HCT116 (cell line): Measurements from ENCODE around the gene SLC5A1. TPM values are rescaled to one million over a fixed set of nuclear protein-coding genes. Genes with fewer than 3 reads are reported as not detected.

Experiments
- ATAC-seq: fragments of 200-7000 bp; cut with Tn5 transposase; 2 replicates; pipeline ENCODE4 v1.9.1; 2020; ENCODE audit warnings: mild to moderate bottlenecking, moderate library complexity
- BruUV-seq: library from RNA; stranded (reverse); fragments of 400-500 nt; replicated peaks from 2 replicates; lab custom pipeline; 2021; lab: Mats Ljungman, UMichigan
- CTCF ChIA-PET: fragments of 300-600 bp; sonication (Branson Sonifier 250); formaldehyde crosslinking; loops from one replicate; lab custom pipeline; 2021; ENCODE audit warnings: antibody characterized with exemption; lab: Charles Lee
- POLR2A ChIA-PET: fragments of 300-600, 350-600 bp; sonication (Branson Sonifier 250); formaldehyde crosslinking; loops from one replicate; lab custom pipeline; 2021; ENCODE audit warnings: antibody characterized with exemption; lab: Charles Lee
- RAD21 ChIA-PET, 2 experiments: fragments of 300-600 bp; sonication (Branson Sonifier 250); formaldehyde crosslinking; loops; one replicate each; lab custom pipeline; 2023; ENCODE audit warnings: low total read pairs in 2 of 2; ENCODE audit not compliant: uncharacterized antibody in 2 of 2, unreplicated experiment in 2 of 2, low non-redundant PET in 1 of 2; lab: Charles Lee
- DNase-seq: peaks from one replicate; pipeline ENCODE4 v3.0.0-alpha.2; 2010; ENCODE audit warnings: low read depth, low spot score
- H2AFZ ChIP-seq: fragments of 200-600 bp; shearing (Covaris generic), sonication (generic); 2 replicates; pipeline ENCODE4 v1.6.1; 2017; ENCODE audit warnings: low read depth, mixed run types, mixed read lengths, antibody characterized with exemption, low read length; ENCODE audit not compliant: poor library complexity, severe bottlenecking
- H3K27ac ChIP-seq: 2 replicates; pipeline ENCODE4 v1.5.1; 2012; ENCODE audit warnings: low read depth, low read length
- H3K27me3 ChIP-seq: fragments of 200-600 bp; sonication (generic); 2 replicates; pipeline ENCODE4 v1.6.1; 2016; ENCODE audit warnings: mixed run types, low read length, mixed read lengths; ENCODE audit not compliant: insufficient read depth
- H3K36me3 ChIP-seq, 2 experiments: fragments of 200-500 bp in 1 of 2; fragments of 200-600 bp in 1 of 2; sonication (Bioruptor generic) in 1 of 2; sonication (generic) in 1 of 2; 2 replicates each; pipeline versions ENCODE4 v1.5.1 to v1.6.1; 2014 to 2016; ENCODE audit warnings: low read length in 2 of 2, inconsistent platforms in 1 of 2, mixed read lengths in 1 of 2, mixed run types in 1 of 2; ENCODE audit not compliant: insufficient read depth in 2 of 2, control insufficient read depth in 1 of 2
- H3K4me1 ChIP-seq, 2 experiments: fragments of 200-600 bp in 1 of 2; sonication (generic) in 1 of 2; 2 replicates each; pipeline versions ENCODE4 v1.5.1 to v1.6.1; 2012 to 2017; ENCODE audit warnings: low read length in 2 of 2, inconsistent platforms in 1 of 2, mild to moderate bottlenecking in 1 of 2, mixed read lengths in 1 of 2, mixed run types in 1 of 2, moderate library complexity in 1 of 2; ENCODE audit not compliant: insufficient read depth in 2 of 2, control insufficient read depth in 1 of 2
- H3K4me2 ChIP-seq: fragments of 200-600 bp; sonication (generic); 2 replicates; pipeline ENCODE4 v1.6.1; 2017; ENCODE audit warnings: mixed run types, low read length, mixed read lengths
- H3K4me3 ChIP-seq, 2 experiments: fragments of 200-600 bp in 1 of 2; sonication (generic) in 1 of 2; replicated peaks in 1 of 2; 2 replicates each; pipeline ENCODE4 v1.5.1; 2011 to 2016; ENCODE audit warnings: low read length in 2 of 2, control low read depth in 1 of 2, low read depth in 1 of 2, mild to moderate bottlenecking in 1 of 2, mixed read lengths in 1 of 2, mixed run types in 1 of 2
- H3K79me2 ChIP-seq: fragments of 200-600 bp; sonication (generic); 2 replicates; pipeline ENCODE4 v1.6.1; 2017; ENCODE audit warnings: mild to moderate bottlenecking, mixed run types, low read length, moderate library complexity, mixed read lengths; ENCODE audit not compliant: insufficient read depth
- H3K9ac ChIP-seq: fragments of 200-600 bp; sonication (generic); 2 replicates; pipeline ENCODE4 v1.6.1; 2016; ENCODE audit warnings: low read length, mixed read lengths
- H3K9me2 ChIP-seq: fragments of 200-600 bp; sonication (generic), shearing (Covaris generic); 2 replicates; pipeline ENCODE4 v1.6.1; 2017; ENCODE audit warnings: mixed run types, mild to moderate bottlenecking, moderate library complexity; ENCODE audit not compliant: insufficient read depth
- H3K9me3 ChIP-seq, 2 experiments: fragments of 200-500 bp in 1 of 2; fragments of 200-600 bp in 1 of 2; sonication (Bioruptor generic) in 1 of 2; sonication (generic) in 1 of 2; 2 replicates each; pipeline ENCODE4 v1.6.1; 2014 to 2017; ENCODE audit warnings: low read length in 2 of 2, mixed read lengths in 2 of 2, inconsistent platforms in 1 of 2, low read depth in 1 of 2, mild to moderate bottlenecking in 1 of 2, mixed run types in 1 of 2, moderate library complexity in 1 of 2; ENCODE audit not compliant: control insufficient read depth in 1 of 2, insufficient read depth in 1 of 2
- H4K20me1 ChIP-seq: fragments of 200-600 bp; sonication (generic), shearing (Covaris generic); 2 replicates; pipeline ENCODE4 v1.6.1; 2017; ENCODE audit warnings: mixed run types, mild to moderate bottlenecking, moderate library complexity; ENCODE audit not compliant: insufficient read depth
- CBX3 ChIP-seq: IDR thresholded peaks from 2 replicates; pipeline ENCODE4 v1.6.1; 2012; ENCODE audit warnings: low read depth
- EGR1 ChIP-seq: IDR thresholded peaks from 2 replicates; pipeline ENCODE4 v1.6.1; 2012; ENCODE audit warnings: low read depth
- ELF1 ChIP-seq: IDR thresholded peaks from 2 replicates; pipeline ENCODE4 v1.6.1; 2012; ENCODE audit warnings: low read depth, borderline replicate concordance
- EZH2 ChIP-seq: fragments of 200-600 bp; sonication (generic); IDR thresholded peaks from 2 replicates; pipeline ENCODE4 v1.6.1; 2017; ENCODE audit warnings: antibody characterized with exemption, mixed run types
- FOSL1 ChIP-seq: IDR thresholded peaks from 2 replicates; pipeline ENCODE4 v1.6.1; 2012; ENCODE audit warnings: low read depth
- JUND ChIP-seq: IDR thresholded peaks from 2 replicates; pipeline ENCODE4 v1.6.1; 2012
- POLR2A ChIP-seq: IDR thresholded peaks from 2 replicates; pipeline ENCODE4 v1.7.0; 2011; ENCODE audit warnings: borderline replicate concordance; ENCODE audit not compliant: insufficient read depth, insufficient read length; ENCODE audit errors: extremely low read depth
- POLR2AphosphoS5 ChIP-seq: IDR thresholded peaks from 2 replicates; pipeline ENCODE4 v1.6.1; 2011; ENCODE audit warnings: mild to moderate bottlenecking, low read depth, low read length, moderate library complexity
- RAD21 ChIP-seq: IDR thresholded peaks from 2 replicates; pipeline ENCODE4 v1.6.1; 2012; ENCODE audit warnings: low read depth, mild to moderate bottlenecking
- SP1 ChIP-seq: IDR thresholded peaks from 2 replicates; pipeline ENCODE4 v1.6.1; 2012; ENCODE audit warnings: low read depth
- TCF7L2 ChIP-seq: IDR thresholded peaks from 2 replicates; pipeline ENCODE4 v1.7.0; 2011; ENCODE audit warnings: borderline replicate concordance, inconsistent platforms; ENCODE audit not compliant: insufficient read depth, insufficient read length; ENCODE audit errors: extremely low read depth
- YY1 ChIP-seq: IDR thresholded peaks from 2 replicates; pipeline ENCODE4 v1.6.1; 2011; ENCODE audit warnings: low read length, low read depth, moderate library complexity, mild to moderate bottlenecking; ENCODE audit not compliant: insufficient replicate concordance; ENCODE audit errors: extremely low read depth
- ZFX ChIP-seq: fragments of 450-650 bp; IDR thresholded peaks from 2 replicates; pipeline ENCODE4 v1.6.1; 2017
- ZNF274 ChIP-seq: fragments of 200-500 bp; sonication (Bioruptor generic); IDR thresholded peaks from 2 replicates; pipeline ENCODE4 v1.6.1; 2014; ENCODE audit warnings: mild to moderate bottlenecking, low read depth, low read length, inconsistent platforms
- intact Hi-C: fragments of 100-400 bp; cut with micrococcal nuclease; formaldehyde crosslinking; loops from 2 replicates; pipeline ENCODE4 v1.10.0; 2022
- total RNA-seq: library from RNA; stranded (reverse); gene quantifications from one replicate; pipeline ENCODE4 v1.2.1, GENCODE V29; 2021; ENCODE audit not compliant: unreplicated experiment
- TF ChIP-seq, protein P1 (sequence below): IDR thresholded peaks from 2 replicates; pipeline ENCODE4 v1.6.1; 2012; ENCODE audit warnings: low read depth
- TF ChIP-seq, protein P2 (sequence below): IDR thresholded peaks from 2 replicates; pipeline ENCODE4 v1.6.1; 2012
- TF ChIP-seq, protein P3 (sequence below): IDR thresholded peaks from 2 replicates; pipeline ENCODE4 v1.6.1; 2011; ENCODE audit warnings: mild to moderate bottlenecking, low read length, moderate library complexity; ENCODE audit not compliant: insufficient replicate concordance; ENCODE audit errors: extremely low read depth
- TF ChIP-seq, protein P4 (sequence below), 3 experiments: fragments of 200-600 bp in 1 of 3; sonication (generic) in 1 of 3; IDR thresholded peaks in 2 of 3; conservative IDR thresholded peaks in 1 of 3; 2 replicates each; pipeline ENCODE4 v1.5.1; 2012 to 2017; ENCODE audit warnings: low read depth in 2 of 3, low read length in 2 of 3, antibody characterized with exemption in 1 of 3, borderline replicate concordance in 1 of 3, control low read depth in 1 of 3, mild to moderate bottlenecking in 1 of 3, mixed read lengths in 1 of 3, mixed run types in 1 of 3, moderate library complexity in 1 of 3; ENCODE audit not compliant: insufficient read depth in 1 of 3

The SLC5A1 gene
- total RNA-seq, 1 experiment from 2014 or later, result 0.32 TPM

DNA sequence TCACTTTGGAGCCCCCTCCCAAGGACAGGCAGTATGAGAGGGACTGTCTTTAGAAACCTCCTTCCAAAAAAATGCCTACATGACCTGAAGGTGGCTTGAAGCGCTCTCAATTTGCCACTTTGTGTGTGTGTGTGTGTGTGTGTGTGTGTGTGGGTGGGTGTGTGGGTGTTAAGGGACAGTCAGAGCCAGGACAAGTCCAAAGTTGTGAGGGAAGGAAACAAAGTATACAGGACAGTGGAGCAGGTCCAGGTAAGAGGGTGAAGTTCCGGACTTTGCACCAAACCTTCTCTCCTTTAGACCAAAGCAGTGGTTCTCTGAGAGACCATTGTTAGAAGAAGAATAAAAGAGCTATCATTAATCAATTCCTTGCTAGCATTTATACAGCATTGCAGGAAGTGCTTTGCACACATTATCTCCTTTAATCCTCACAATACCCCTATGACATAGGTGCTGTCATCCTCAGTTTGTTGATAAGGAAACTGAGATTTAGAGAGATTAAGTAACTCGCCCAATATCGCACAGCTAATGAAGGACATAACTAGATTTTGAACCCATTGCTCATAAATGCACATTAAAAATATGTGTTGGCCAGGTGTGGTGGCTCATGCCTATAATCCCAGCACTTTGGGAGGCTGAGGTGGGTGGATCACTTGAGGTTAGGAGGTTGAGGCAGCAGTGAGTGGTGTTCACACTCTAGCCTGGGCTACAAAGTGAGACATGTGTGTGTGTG is 12.4 kb upstream of the SLC5A1 start:
- ChIA-PET RAD21 (no interaction called here), CTCF (no interaction called here), POLR2A (no interaction called here)
- no peak overlapping the region for H3K4me2 ChIP-seq
- no peaks in the 10 kb centered on the region for H3K9me3 ChIP-seq
- BruUV-seq, result no TSS peak
- intact Hi-C loops, result no loop called here
- no peak for ATAC-seq
- no peak overlapping the region for H3K4me3 ChIP-seq
- TF ChIP-seq TCF7L2, result no peak
- TF ChIP-seq, protein P1, sequence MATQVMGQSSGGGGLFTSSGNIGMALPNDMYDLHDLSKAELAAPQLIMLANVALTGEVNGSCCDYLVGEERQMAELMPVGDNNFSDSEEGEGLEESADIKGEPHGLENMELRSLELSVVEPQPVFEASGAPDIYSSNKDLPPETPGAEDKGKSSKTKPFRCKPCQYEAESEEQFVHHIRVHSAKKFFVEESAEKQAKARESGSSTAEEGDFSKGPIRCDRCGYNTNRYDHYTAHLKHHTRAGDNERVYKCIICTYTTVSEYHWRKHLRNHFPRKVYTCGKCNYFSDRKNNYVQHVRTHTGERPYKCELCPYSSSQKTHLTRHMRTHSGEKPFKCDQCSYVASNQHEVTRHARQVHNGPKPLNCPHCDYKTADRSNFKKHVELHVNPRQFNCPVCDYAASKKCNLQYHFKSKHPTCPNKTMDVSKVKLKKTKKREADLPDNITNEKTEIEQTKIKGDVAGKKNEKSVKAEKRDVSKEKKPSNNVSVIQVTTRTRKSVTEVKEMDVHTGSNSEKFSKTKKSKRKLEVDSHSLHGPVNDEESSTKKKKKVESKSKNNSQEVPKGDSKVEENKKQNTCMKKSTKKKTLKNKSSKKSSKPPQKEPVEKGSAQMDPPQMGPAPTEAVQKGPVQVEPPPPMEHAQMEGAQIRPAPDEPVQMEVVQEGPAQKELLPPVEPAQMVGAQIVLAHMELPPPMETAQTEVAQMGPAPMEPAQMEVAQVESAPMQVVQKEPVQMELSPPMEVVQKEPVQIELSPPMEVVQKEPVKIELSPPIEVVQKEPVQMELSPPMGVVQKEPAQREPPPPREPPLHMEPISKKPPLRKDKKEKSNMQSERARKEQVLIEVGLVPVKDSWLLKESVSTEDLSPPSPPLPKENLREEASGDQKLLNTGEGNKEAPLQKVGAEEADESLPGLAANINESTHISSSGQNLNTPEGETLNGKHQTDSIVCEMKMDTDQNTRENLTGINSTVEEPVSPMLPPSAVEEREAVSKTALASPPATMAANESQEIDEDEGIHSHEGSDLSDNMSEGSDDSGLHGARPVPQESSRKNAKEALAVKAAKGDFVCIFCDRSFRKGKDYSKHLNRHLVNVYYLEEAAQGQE, result no peak
- no peak for TF ChIP-seq FOSL1
- TF ChIP-seq EZH2, result no peak
- no peak for TF ChIP-seq POLR2A
- TF ChIP-seq, protein P2, sequence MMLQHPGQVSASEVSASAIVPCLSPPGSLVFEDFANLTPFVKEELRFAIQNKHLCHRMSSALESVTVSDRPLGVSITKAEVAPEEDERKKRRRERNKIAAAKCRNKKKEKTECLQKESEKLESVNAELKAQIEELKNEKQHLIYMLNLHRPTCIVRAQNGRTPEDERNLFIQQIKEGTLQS, result no peak
- no peak for TF ChIP-seq RAD21
- TF ChIP-seq YY1, result no peak
- TF ChIP-seq, protein P3, sequence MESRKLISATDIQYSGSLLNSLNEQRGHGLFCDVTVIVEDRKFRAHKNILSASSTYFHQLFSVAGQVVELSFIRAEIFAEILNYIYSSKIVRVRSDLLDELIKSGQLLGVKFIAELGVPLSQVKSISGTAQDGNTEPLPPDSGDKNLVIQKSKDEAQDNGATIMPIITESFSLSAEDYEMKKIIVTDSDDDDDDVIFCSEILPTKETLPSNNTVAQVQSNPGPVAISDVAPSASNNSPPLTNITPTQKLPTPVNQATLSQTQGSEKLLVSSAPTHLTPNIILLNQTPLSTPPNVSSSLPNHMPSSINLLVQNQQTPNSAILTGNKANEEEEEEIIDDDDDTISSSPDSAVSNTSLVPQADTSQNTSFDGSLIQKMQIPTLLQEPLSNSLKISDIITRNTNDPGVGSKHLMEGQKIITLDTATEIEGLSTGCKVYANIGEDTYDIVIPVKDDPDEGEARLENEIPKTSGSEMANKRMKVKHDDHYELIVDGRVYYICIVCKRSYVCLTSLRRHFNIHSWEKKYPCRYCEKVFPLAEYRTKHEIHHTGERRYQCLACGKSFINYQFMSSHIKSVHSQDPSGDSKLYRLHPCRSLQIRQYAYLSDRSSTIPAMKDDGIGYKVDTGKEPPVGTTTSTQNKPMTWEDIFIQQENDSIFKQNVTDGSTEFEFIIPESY, result no peak
- no peak for TF ChIP-seq EGR1
- TF ChIP-seq JUND, result no peak
- TF ChIP-seq, protein P4, sequence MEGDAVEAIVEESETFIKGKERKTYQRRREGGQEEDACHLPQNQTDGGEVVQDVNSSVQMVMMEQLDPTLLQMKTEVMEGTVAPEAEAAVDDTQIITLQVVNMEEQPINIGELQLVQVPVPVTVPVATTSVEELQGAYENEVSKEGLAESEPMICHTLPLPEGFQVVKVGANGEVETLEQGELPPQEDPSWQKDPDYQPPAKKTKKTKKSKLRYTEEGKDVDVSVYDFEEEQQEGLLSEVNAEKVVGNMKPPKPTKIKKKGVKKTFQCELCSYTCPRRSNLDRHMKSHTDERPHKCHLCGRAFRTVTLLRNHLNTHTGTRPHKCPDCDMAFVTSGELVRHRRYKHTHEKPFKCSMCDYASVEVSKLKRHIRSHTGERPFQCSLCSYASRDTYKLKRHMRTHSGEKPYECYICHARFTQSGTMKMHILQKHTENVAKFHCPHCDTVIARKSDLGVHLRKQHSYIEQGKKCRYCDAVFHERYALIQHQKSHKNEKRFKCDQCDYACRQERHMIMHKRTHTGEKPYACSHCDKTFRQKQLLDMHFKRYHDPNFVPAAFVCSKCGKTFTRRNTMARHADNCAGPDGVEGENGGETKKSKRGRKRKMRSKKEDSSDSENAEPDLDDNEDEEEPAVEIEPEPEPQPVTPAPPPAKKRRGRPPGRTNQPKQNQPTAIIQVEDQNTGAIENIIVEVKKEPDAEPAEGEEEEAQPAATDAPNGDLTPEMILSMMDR (IDR thresholded peaks at IDR 0.05 in 2 of 3, conservative IDR thresholded peaks at IDR 0.05 in 1 of 3; ENCODE audit: borderline replicate concordance in 1 of 3, insufficient read depth in 1 of 3, low read depth in 2 of 3, low read length in 2 of 3), result no peak
- TF ChIP-seq SP1, result no peak
- no peak for TF ChIP-seq ELF1
- TF ChIP-seq POLR2AphosphoS5, result no peak
- TF ChIP-seq CBX3, result no peak
- TF ChIP-seq ZFX, result no peak
- TF ChIP-seq ZNF274, result no peak
- H3K9ac ChIP-seq, result no peak overlapping the region
- no peak overlapping the region for H2AFZ ChIP-seq
- no peaks in the 10 kb centered on the region for H3K9me2 ChIP-seq
- no peaks in the 10 kb centered on the region for H3K4me1 ChIP-seq
- no peaks in the 10 kb centered on the region for H4K20me1 ChIP-seq
- H3K36me3 ChIP-seq, result no peaks in the 10 kb centered on the region
- DNase-seq, result no peak
- H3K79me2 ChIP-seq, result no peaks in the 10 kb centered on the region
- H3K27ac ChIP-seq, result no peak overlapping the region
- H3K27me3 ChIP-seq, result no peaks in the 10 kb centered on the region
